ENCODE results near the gene IDH2. TPM values are rescaled to one million over a fixed set of nuclear protein-coding genes. Genes with fewer than 3 reads are reported as not detected.

The IDH2 gene
- total RNA-seq, 2 donors from 2014 or later: 45.0 to 48.8 TPM

- DNase-seq (no peak), ATAC-seq (no peak)
- no peak overlapping the region for H3K4me3 Mint-ChIP-seq
- peak overlapping the region; percentile 21 for H3K27ac Mint-ChIP-seq
- no peaks in the 10 kb centered on the region for H3K27me3 Mint-ChIP-seq
- H3K36me3 Mint-ChIP-seq (ENCODE audit: low read depth): peaks cover 3% of the 10 kb centered on the region
- H3K4me1 Mint-ChIP-seq: peaks cover 36% of the 10 kb centered on the region
- H3K9me3 ChIP-seq (ENCODE audit: control insufficient read depth, low read length, poor library complexity, severe bottlenecking): no peaks in the 10 kb centered on the region
Measured at GRCh38 chr15:90047956-90048575, 54.2 kb downstream of the IDH2 start.

GRCh38 chr15:90046911-90047392, 55.3 kb downstream of the IDH2 start:
- no peak for ATAC-seq

GRCh38 chr15:90046289-90046688, 56.0 kb downstream of the IDH2 start:
- ATAC-seq: no peak
- Mint-ChIP-seq H3K4me3 (no peak overlapping the region), H3K4me1 (peaks cover 32% of the 10 kb centered on the region), H3K27me3 (no peaks in the 10 kb centered on the region), H3K36me3 (ENCODE audit: low read depth) (peaks cover 3% of the 10 kb centered on the region), H3K27ac (no peak overlapping the region)
- H3K9me3 ChIP-seq (ENCODE audit: control insufficient read depth, low read length, poor library complexity, severe bottlenecking): no peaks in the 10 kb centered on the region
- DNase-seq: no peak

More at GRCh38 chr15:90046911-90047392, 55.3 kb downstream of the IDH2 start:
- H3K27me3 Mint-ChIP-seq: no peaks in the 10 kb centered on the region
- peaks cover 3% of the 10 kb centered on the region for H3K36me3 Mint-ChIP-seq (ENCODE audit: low read depth)
- peaks cover 30% of the 10 kb centered on the region for H3K4me1 Mint-ChIP-seq
- DNase-seq: no peak
- H3K4me3 Mint-ChIP-seq: peak overlapping the region; percentile 21
- no peaks in the 10 kb centered on the region for H3K9me3 ChIP-seq (ENCODE audit: control insufficient read depth, low read length, poor library complexity, severe bottlenecking)
- no peak overlapping the region for H3K27ac Mint-ChIP-seq

GRCh38 chr15:90044916-90045371, 57.3 kb downstream of the IDH2 start:
- ATAC-seq (no peak), DNase-seq (no peak)
- H3K9me3 ChIP-seq (ENCODE audit: control insufficient read depth, low read length, poor library complexity, severe bottlenecking): no peaks in the 10 kb centered on the region
- no peak overlapping the region for H3K4me3 Mint-ChIP-seq
- H3K4me1 Mint-ChIP-seq: peaks cover 34% of the 10 kb centered on the region
- peaks cover 3% of the 10 kb centered on the region for H3K36me3 Mint-ChIP-seq (ENCODE audit: low read depth)
- H3K27me3 Mint-ChIP-seq: no peaks in the 10 kb centered on the region
- H3K27ac Mint-ChIP-seq: peak overlapping the region; percentile 72

GRCh38 chr15:90044191-90044590, 58.1 kb downstream of the IDH2 start:
- no peak for DNase-seq
- Mint-ChIP-seq H3K36me3 (ENCODE audit: low read depth) (peaks cover 3% of the 10 kb centered on the region), H3K4me1 (peaks cover 32% of the 10 kb centered on the region), H3K27ac (peak overlapping the region; percentile 72), H3K27me3 (no peaks in the 10 kb centered on the region), H3K4me3 (no peak overlapping the region)
- no peaks in the 10 kb centered on the region for H3K9me3 ChIP-seq (ENCODE audit: control insufficient read depth, low read length, poor library complexity, severe bottlenecking)
- ATAC-seq: no peak

GRCh38 chr15:90043530-90044010, 58.7 kb downstream of the IDH2 start:
- H3K9me3 ChIP-seq (ENCODE audit: control insufficient read depth, low read length, poor library complexity, severe bottlenecking): no peaks in the 10 kb centered on the region
- peaks cover 3% of the 10 kb centered on the region for H3K36me3 Mint-ChIP-seq (ENCODE audit: low read depth)
- ATAC-seq (no peak), DNase-seq (no peak)
- H3K27me3 Mint-ChIP-seq: no peaks in the 10 kb centered on the region
- H3K27ac Mint-ChIP-seq: peak overlapping the region; percentile 72
- H3K4me3 Mint-ChIP-seq: no peak overlapping the region
- peaks cover 30% of the 10 kb centered on the region for H3K4me1 Mint-ChIP-seq

- peaks cover 3% of the 10 kb centered on the region for H3K36me3 Mint-ChIP-seq (ENCODE audit: low read depth)
- no peaks in the 10 kb centered on the region for H3K27me3 Mint-ChIP-seq
- no peaks in the 10 kb centered on the region for H3K9me3 ChIP-seq (ENCODE audit: control insufficient read depth, low read length, poor library complexity, severe bottlenecking)
- ATAC-seq (no peak), DNase-seq (no peak)
- no peak overlapping the region for H3K4me3 Mint-ChIP-seq
- peak overlapping the region; percentile 72 for H3K27ac Mint-ChIP-seq
- H3K4me1 Mint-ChIP-seq: peaks cover 37% of the 10 kb centered on the region
Measured at GRCh38 chr15:90042766-90043529, 59.3 kb downstream of the IDH2 start.

- H3K36me3 Mint-ChIP-seq (ENCODE audit: low read depth): peaks cover 3% of the 10 kb centered on the region
- H3K27me3 Mint-ChIP-seq: no peaks in the 10 kb centered on the region
- H3K4me1 Mint-ChIP-seq: peaks cover 40% of the 10 kb centered on the region
Measured at GRCh38 chr15:90042356-90042755, 59.9 kb downstream of the IDH2 start.

GRCh38 chr15:90040618-90041017, 61.6 kb downstream of the IDH2 start:
- DNase-seq: no peak
- peaks cover 5% of the 10 kb centered on the region for H3K36me3 Mint-ChIP-seq (ENCODE audit: low read depth)
- no peaks in the 10 kb centered on the region for H3K9me3 ChIP-seq (ENCODE audit: control insufficient read depth, low read length, poor library complexity, severe bottlenecking)
- no peak overlapping the region for H3K4me3 Mint-ChIP-seq
- ATAC-seq: no peak
- H3K27ac Mint-ChIP-seq: peak overlapping the region; percentile 63
- peaks cover 36% of the 10 kb centered on the region for H3K4me1 Mint-ChIP-seq
- H3K27me3 Mint-ChIP-seq: no peaks in the 10 kb centered on the region

More at GRCh38 chr15:90042356-90042755, 59.9 kb downstream of the IDH2 start:
- H3K9me3 ChIP-seq (ENCODE audit: control insufficient read depth, low read length, poor library complexity, severe bottlenecking): no peaks in the 10 kb centered on the region
- DNase-seq (no peak), ATAC-seq (no peak)
- Mint-ChIP-seq H3K27ac (peak overlapping the region; percentile 59), H3K4me3 (no peak overlapping the region)

- no peaks in the 10 kb centered on the region for H3K27me3 Mint-ChIP-seq
- ATAC-seq (no peak), DNase-seq (no peak)
- peaks cover 32% of the 10 kb centered on the region for H3K4me1 Mint-ChIP-seq
- peak overlapping the region; percentile 63 for H3K27ac Mint-ChIP-seq
- peaks cover 4% of the 10 kb centered on the region for H3K36me3 Mint-ChIP-seq (ENCODE audit: low read depth)
- H3K9me3 ChIP-seq (ENCODE audit: control insufficient read depth, low read length, poor library complexity, severe bottlenecking): no peaks in the 10 kb centered on the region
- no peak overlapping the region for H3K4me3 Mint-ChIP-seq
Measured at GRCh38 chr15:90039996-90040395, 62.3 kb downstream of the IDH2 start.

GRCh38 chr15:90038632-90039095, 63.6 kb downstream of the IDH2 start:
- no peak for ATAC-seq
- no peaks in the 10 kb centered on the region for H3K9me3 ChIP-seq (ENCODE audit: control insufficient read depth, low read length, poor library complexity, severe bottlenecking)
- Mint-ChIP-seq H3K27me3 (no peaks in the 10 kb centered on the region), H3K4me3 (no peak overlapping the region), H3K27ac (peak overlapping the region; percentile 63), H3K36me3 (ENCODE audit: low read depth) (peaks cover 2% of the 10 kb centered on the region), H3K4me1 (peaks cover 41% of the 10 kb centered on the region)
- no peak for DNase-seq

- ATAC-seq (peak; percentile 81), DNase-seq (peak in 1 of 3 donors; percentile 21)
- H3K27me3 Mint-ChIP-seq: no peaks in the 10 kb centered on the region
- H3K4me3 Mint-ChIP-seq: no peak overlapping the region
- peak overlapping the region; percentile 63 for H3K27ac Mint-ChIP-seq
- H3K4me1 Mint-ChIP-seq: peaks cover 47% of the 10 kb centered on the region
- peaks cover 2% of the 10 kb centered on the region for H3K36me3 Mint-ChIP-seq (ENCODE audit: low read depth)
- no peaks in the 10 kb centered on the region for H3K9me3 ChIP-seq (ENCODE audit: control insufficient read depth, low read length, poor library complexity, severe bottlenecking)
Measured at GRCh38 chr15:90037961-90038631, 64.2 kb downstream of the IDH2 start.

GRCh38 chr15:90037511-90037860, 64.8 kb downstream of the IDH2 start:
- H3K4me1 Mint-ChIP-seq: peaks cover 49% of the 10 kb centered on the region
- peak overlapping the region; percentile 63 for H3K27ac Mint-ChIP-seq

More at GRCh38 chr15:90037511-90037860, 64.8 kb downstream of the IDH2 start:
- Mint-ChIP-seq H3K36me3 (ENCODE audit: low read depth) (peaks cover 2% of the 10 kb centered on the region), H3K4me3 (no peak overlapping the region), H3K27me3 (no peaks in the 10 kb centered on the region)
- no peaks in the 10 kb centered on the region for H3K9me3 ChIP-seq (ENCODE audit: control insufficient read depth, low read length, poor library complexity, severe bottlenecking)
- DNase-seq (no peak), ATAC-seq (no peak)
